ENCODE results near the gene KHDC4.

GRCh38 chr1:155920717-155921116 lies 13.5 kb downstream of the KHDC4 start:
- no peak for TF ChIP-seq CTCF (conservative IDR thresholded peaks at IDR 0.05; ENCODE audit: low read depth in 2 of 2)
- no peak for TF ChIP-seq POLR2AphosphoS5 (IDR thresholded peaks at IDR 0.05; ENCODE audit: low read depth)
- no peak for TF ChIP-seq EZH2phosphoT487 (IDR thresholded peaks at IDR 0.05; ENCODE audit: unreplicated experiment)

Measured in GM23338 (cell line).